ENCODE results near the gene MLC1. TPM values are rescaled to one million over a fixed set of nuclear protein-coding genes. Genes with fewer than 3 reads are reported as not detected.

The MLC1 gene
- total RNA-seq, 1 donor from 2014 or later: 0.09 TPM

DNA sequence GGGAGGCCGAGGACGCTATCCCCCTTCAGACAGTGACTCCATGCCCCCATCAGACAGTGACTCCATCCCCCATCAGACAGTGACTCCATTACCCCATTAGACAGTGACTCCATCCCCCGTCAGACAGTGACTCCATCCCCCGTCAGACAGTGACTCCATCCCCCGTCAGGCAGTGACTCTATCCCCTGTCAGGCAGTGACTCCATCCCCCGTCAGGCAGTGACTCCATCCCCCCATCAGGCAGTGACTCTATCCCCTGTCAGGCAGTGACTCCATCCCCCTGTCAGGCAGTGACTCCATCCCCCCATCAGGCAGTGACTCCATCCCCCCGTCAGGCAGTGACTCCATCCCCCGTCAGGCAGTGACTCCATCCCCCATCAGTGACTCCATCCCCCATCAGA, 18.0 kb downstream of the MLC1 start:
- Mint-ChIP-seq H3K9me3 (ENCODE audit: unreplicated experiment) (no peaks in the 10 kb centered on the region), H3K27me3 (ENCODE audit: low read depth, unreplicated experiment) (peaks cover 16% of the 10 kb centered on the region), H3K4me1 (ENCODE audit: low read depth, unreplicated experiment) (no peaks in the 10 kb centered on the region), H3K4me3 (ENCODE audit: unreplicated experiment) (no peak overlapping the region), H3K27ac (ENCODE audit: unreplicated experiment) (no peak overlapping the region), H3K36me3 (ENCODE audit: low read depth, unreplicated experiment) (no peaks in the 10 kb centered on the region)
- H3K79me2 ChIP-seq (ENCODE audit: insufficient read depth, low read length): no peaks in the 10 kb centered on the region
- no peak overlapping the region for H3K4me3 ChIP-seq (ENCODE audit: insufficient read depth, low read depth, low read length)
- no peaks in the 10 kb centered on the region for H4K20me1 ChIP-seq (ENCODE audit: insufficient read depth, low read length)
- H3K27ac ChIP-seq (ENCODE audit: low read depth, low read length): no peak overlapping the region
- TF ChIP-seq EZH2 (IDR thresholded peaks at IDR 0.05; ENCODE audit: insufficient read depth, low read length): no peak
- TF ChIP-seq, protein P1, sequence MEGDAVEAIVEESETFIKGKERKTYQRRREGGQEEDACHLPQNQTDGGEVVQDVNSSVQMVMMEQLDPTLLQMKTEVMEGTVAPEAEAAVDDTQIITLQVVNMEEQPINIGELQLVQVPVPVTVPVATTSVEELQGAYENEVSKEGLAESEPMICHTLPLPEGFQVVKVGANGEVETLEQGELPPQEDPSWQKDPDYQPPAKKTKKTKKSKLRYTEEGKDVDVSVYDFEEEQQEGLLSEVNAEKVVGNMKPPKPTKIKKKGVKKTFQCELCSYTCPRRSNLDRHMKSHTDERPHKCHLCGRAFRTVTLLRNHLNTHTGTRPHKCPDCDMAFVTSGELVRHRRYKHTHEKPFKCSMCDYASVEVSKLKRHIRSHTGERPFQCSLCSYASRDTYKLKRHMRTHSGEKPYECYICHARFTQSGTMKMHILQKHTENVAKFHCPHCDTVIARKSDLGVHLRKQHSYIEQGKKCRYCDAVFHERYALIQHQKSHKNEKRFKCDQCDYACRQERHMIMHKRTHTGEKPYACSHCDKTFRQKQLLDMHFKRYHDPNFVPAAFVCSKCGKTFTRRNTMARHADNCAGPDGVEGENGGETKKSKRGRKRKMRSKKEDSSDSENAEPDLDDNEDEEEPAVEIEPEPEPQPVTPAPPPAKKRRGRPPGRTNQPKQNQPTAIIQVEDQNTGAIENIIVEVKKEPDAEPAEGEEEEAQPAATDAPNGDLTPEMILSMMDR (IDR thresholded peaks at IDR 0.05; ENCODE audit: insufficient read depth, low read depth, low read length): no peak
- no peak overlapping the region for H3K4me2 ChIP-seq (ENCODE audit: low read length)
- no peaks in the 10 kb centered on the region for H3K36me3 ChIP-seq (ENCODE audit: insufficient read depth, low read length)
- no peak for DNase-seq (ENCODE audit: low read depth)
- no peak overlapping the region for H3K9ac ChIP-seq (ENCODE audit: low read length)
- peaks cover 6% of the 10 kb centered on the region for H3K27me3 ChIP-seq (ENCODE audit: insufficient read depth, low read length)
- no peaks in the 10 kb centered on the region for H3K9me3 ChIP-seq (ENCODE audit: insufficient read depth, low read depth, low read length)
- no peak for FAIRE-seq
- no peak overlapping the region for H2AFZ ChIP-seq (ENCODE audit: low read depth, low read length)
- no peaks in the 10 kb centered on the region for H3K4me1 ChIP-seq (ENCODE audit: insufficient read depth, low read length)

DNA sequence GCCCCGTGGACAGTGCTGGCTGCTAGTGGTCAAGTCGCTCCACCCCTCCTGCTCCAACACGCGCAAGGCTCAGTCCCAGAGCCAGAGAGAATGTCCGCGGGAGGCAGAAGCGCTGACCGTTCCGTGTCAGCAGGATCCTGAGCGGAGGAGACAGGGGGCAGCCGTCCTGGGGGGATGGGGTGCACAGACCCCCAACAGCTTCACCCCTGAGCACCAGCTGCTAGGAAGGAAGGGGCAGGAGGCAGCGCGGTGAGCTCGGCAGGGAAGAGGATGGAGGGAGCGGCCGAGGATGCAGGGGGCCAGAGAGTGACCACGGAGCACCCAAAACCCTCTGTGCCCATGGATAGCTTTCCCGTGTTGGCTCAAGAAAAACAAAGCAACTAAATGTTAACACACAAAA, 20.8 kb downstream of the MLC1 start:
- FAIRE-seq: no peak
- no peaks in the 10 kb centered on the region for H3K4me1 Mint-ChIP-seq (ENCODE audit: low read depth, unreplicated experiment)

More for the DNA sequence above, 20.8 kb downstream of the MLC1 start:
- Histone ChIP-seq H2AFZ (ENCODE audit: low read depth, low read length) (no peak overlapping the region), H3K4me2 (ENCODE audit: low read length) (no peak overlapping the region), H3K27me3 (ENCODE audit: insufficient read depth, low read length) (peaks cover 9% of the 10 kb centered on the region), H3K9ac (ENCODE audit: low read length) (no peak overlapping the region), H3K79me2 (ENCODE audit: insufficient read depth, low read length) (no peaks in the 10 kb centered on the region), H3K27ac (ENCODE audit: low read depth, low read length) (no peak overlapping the region), H3K4me3 (ENCODE audit: insufficient read depth, low read depth, low read length) (no peak overlapping the region), H3K9me3 (ENCODE audit: insufficient read depth, low read depth, low read length) (no peaks in the 10 kb centered on the region), H4K20me1 (ENCODE audit: insufficient read depth, low read length) (no peaks in the 10 kb centered on the region), H3K4me1 (ENCODE audit: insufficient read depth, low read length) (no peaks in the 10 kb centered on the region), H3K36me3 (ENCODE audit: insufficient read depth, low read length) (no peaks in the 10 kb centered on the region)
- DNase-seq (ENCODE audit: low read depth): no peak
- no peak overlapping the region for H3K27ac Mint-ChIP-seq (ENCODE audit: unreplicated experiment)
- peaks cover 23% of the 10 kb centered on the region for H3K27me3 Mint-ChIP-seq (ENCODE audit: low read depth, unreplicated experiment)
- no peak for TF ChIP-seq EZH2 (IDR thresholded peaks at IDR 0.05; ENCODE audit: insufficient read depth, low read length)
- TF ChIP-seq, protein P1 (IDR thresholded peaks at IDR 0.05; ENCODE audit: insufficient read depth, low read depth, low read length): no peak
- no peak overlapping the region for H3K4me3 Mint-ChIP-seq (ENCODE audit: unreplicated experiment)
- no peaks in the 10 kb centered on the region for H3K9me3 Mint-ChIP-seq (ENCODE audit: unreplicated experiment)
- H3K36me3 Mint-ChIP-seq (ENCODE audit: low read depth, unreplicated experiment): no peaks in the 10 kb centered on the region
